Hepatocyte (in vitro differentiated cells): ENCODE results near the gene NOD1.

Experiments
- CTCF ChIP-seq: fragments of 200-600 bp; sonication (generic); IDR thresholded peaks from 2 replicates; pipeline ENCODE4 v1.5.1; 2016; ENCODE audit warnings: antibody characterized with exemption, mild to moderate bottlenecking; ENCODE audit not compliant: poor library complexity
- EZH2 ChIP-seq: fragments of 200-600 bp; sonication (generic); IDR thresholded peaks from 2 replicates; pipeline ENCODE4 v1.6.1; 2016; ENCODE audit warnings: antibody characterized with exemption, mild to moderate bottlenecking, borderline replicate concordance

DNA sequence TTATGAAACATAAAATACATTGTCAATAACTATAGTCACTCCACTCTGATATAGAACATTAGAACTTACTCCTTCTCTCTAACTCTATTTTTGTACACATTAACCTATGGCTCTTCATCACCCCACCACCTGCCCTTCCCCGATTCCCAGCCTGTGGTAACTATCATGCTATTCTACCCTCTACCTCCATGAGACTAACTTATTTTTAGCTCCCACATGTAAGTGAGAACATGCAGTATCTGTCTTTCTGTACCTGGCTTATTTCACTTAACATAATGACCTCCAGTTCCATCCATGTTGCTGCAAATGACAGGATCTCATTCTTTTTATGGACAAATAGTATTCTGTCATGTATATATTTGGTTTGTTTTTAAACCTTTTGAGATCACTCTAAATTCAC lies 8.8 kb upstream of the NOD1 start:
- TF ChIP-seq CTCF (no peak), EZH2 (no peak)
